ENCODE data around the gene TMEM41A.

- TF ChIP-seq CTCF (IDR thresholded peaks at IDR 0.05) (no peak), ZFX (IDR thresholded peaks at IDR 0.05; ENCODE audit: borderline replicate concordance) (no peak)
These were observed 28.5 kb downstream of the TMEM41A start for GRCh38 chr3:185470323-185470722.
